HG02870 (cell line): ENCODE data around the gene SERPINB1.

Experiments used
- ATAC-seq: cut with Tn5 transposase; IDR thresholded peaks from one replicate; pipeline ENCODE4 v1.9.1; 2021; ENCODE audit warnings: mild to moderate bottlenecking, moderate library complexity; ENCODE audit not compliant: unreplicated experiment

Gene SERPINB1

DNA sequence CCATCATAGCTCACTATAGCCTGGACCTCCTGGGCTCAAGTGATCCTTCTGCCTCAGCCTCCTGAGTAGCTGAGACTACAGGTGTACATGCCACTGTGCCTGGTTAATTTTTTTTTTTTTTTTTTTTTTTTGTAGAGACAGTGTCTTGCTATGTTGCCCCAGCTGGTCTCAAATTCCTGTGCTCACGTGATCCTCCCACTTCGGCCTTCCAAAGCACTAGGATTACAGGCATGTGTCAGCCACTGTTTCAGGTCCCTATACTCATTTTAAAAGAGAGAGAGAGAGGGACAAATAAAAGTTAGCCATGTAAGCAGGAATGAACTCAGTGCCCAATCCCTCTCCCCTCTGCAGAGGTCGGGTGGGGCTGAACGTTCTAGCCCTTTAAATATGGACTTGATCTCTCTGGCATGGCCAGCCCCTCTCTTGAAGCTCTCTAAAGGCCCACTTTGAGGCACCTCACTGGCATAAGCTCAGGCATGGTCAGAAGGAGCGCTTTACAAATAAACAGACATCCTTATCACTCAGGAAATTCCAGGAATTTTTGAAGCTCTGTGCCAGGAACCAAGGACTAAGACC, 9.0 kb upstream of the SERPINB1 start:
- ATAC-seq, result no peak

DNA sequence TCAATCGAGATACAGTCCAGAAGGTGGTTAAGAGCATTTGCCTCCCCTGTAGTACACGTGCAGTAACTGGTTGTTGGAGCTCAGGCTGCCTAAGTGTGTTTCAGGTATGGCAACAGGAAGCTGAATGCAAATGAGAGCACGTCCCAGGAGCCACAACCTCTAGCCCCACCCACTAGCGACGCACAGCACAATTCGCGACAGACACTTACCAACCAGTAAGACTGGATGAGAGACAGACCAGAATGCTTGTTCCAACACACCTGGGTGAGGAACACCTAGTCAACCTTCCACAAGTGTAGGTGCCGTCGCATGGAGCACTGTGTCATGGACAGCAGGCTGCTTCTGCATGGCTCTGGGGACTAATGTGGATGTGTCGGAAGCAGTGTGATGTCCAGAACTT, 7.2 kb upstream of the SERPINB1 start:
- ATAC-seq, result no peak

DNA sequence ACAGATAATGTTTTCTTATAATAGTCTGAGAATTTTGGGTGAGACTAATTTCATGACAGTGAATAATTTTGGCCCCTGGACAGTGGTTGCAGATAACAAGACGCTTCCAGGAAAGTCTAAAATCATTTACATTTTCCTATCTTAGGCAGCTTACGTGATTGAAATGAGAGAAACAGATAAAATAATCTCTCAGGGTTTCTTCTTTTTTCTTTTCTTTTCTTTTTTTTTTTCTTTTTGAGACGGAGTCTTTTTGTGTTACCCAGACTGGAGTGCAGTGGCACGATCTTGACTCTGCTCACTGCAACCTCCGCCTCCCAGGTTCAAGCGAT, 4.2 kb upstream of the SERPINB1 start:
- ATAC-seq, result no peak

DNA sequence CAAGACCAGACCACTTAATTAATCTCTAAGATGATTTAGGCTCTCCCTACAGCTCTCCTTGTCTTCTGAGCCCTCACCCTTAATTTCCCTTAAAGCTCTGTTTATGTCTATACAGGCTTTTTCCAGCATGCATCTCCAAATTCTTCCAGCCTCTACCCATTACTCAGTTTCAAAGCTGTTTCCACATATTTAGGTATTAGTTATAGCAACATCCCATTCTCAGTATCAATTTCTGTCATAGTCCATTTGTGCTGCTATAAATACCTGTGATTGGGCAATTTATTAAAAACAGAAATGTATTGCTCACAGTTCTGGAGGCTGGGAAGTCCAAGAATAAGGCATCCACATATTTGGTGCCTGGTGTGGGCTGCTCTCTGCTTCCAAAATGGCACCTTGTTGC, 2.3 kb upstream of the SERPINB1 start:
- no peak for ATAC-seq

DNA sequence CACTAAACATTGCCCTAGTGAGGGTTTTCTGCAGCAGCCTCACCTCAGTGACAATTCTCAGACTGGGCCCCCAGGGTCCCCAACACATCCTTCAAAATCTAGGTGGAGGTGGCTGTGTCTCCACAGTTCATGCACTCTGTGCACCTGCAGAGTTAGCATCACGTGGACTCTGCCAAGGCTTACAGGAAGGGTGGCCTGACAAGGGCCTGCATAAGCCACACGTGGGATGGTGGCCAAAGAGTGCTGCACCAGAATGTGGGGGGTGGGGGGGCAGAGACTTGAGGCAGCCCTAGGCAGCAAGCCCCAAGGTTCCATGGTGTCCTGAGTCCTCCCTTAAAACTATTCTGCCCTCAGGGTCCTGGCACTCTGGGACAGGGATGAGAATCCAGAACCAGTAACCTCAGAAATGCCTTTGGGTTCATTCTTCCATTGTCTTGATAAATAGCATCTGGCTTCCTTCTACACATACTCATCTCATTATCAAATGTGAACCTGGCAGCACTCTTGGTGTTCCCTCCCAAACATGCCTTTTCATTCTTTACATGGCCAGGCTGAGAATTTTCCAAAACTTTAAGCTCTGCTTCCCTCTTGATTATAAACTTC, 1.6 kb upstream of the SERPINB1 start:
- ATAC-seq, result no peak

DNA sequence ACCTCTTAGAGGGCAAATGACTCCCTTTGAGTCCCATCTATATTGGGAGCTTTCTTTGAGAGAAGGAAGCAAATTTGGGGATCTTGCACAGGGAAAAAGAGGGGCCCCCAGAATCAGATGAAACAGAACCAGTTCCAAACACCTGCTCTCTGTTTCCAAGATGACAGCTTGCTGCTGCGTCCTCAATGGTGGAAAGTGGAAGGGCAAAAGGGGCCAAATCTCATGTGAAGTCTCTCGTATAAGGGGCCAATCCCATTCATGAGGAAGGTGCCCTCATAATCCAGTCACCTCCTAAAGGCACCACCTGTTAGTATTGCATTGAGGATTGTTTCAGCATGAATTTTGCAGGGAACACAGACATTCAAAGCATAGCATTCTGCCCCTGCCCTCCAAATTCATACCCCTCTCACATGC, 483 bp upstream of the SERPINB1 start:
- ATAC-seq, result no peak

DNA sequence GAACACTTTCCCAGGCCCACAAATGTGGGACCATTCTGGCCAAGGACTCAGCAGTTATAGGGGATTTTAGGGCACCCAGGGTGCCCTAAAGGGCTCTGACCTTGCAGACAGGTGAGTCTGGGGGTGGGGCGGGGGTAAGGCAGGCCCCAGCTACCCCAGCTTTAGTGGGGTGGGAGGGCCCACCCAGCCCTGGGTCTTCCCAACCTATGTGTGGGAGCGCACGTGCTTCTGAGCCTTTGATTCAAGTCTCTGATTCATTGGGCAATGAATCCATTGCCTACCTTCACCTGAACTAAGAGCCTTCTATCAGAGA, 958 bp downstream of the SERPINB1 start:
- ATAC-seq, result no peak

DNA sequence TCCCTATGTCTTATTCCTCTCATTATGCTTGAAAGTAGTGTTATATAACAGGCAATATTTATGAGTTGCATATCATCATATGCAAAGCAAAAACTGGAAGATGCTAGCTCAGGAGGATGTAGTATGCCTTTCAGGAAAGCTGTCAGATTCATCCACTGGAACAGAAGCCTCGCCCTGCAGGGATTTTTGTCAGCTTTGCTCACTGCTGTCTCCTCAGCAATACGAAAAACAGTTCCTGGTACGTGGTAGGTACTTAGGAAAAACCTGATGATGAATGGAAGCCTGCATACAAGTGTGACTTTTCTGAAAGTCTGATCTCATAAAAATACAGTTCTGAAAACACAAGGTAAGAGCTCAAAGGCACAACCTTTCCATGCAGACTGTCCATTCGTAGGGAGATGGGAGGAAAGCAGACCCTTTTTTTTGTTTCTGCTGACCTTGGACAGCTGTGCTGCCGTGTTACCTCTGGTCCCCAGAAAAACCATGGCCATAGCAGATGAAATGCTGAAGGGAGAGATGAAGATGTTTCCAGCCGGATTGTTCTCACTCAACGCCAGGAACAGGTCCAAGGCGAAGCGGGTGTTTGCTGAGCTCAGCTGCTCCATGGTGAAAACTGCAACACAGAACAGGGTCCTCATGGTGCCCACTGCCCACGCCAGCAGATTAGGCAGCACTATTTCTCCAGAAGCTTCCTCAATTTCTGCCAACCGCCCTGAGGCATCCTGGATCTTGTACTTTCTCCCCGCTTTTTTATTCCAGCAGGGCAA, 1.5 kb downstream of the SERPINB1 start:
- no peak for ATAC-seq

DNA sequence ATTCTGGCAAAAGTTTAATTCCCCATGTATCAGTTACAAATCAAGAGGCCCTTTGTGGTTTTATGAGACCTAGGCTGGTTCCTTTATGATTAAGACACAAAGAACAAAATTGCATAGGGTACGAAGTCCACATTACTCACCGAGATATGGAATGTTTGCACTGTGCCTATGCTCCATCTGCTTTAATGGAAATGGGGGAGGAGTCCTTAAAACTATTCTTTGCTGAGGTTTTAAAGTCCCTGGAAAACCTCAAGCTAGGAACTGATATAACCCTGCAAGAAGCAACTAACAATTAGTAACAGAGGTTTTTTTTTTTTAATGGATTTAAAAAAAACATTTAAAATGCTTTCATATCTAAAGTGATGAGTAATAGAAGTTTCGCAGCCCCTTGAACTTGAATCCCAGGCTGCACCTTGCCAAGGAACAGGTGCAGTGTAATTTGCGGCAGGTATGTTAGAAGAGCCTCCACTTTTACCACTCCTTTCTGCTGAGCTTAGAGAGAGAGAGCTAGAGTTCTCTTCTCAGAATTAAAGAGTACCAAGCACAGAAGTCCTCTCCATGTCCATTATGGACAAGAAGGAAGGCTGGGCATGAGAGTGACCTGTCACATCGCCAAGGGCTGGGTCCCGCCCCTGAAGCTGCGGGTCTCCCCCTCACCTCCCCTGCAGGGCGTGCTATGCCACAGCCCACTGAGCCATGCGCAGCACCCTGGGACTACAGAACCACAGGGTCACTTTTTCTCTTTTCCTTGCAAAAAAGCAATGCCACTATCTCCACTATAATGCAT, 2.3 kb downstream of the SERPINB1 start:
- ATAC-seq, result no peak

DNA sequence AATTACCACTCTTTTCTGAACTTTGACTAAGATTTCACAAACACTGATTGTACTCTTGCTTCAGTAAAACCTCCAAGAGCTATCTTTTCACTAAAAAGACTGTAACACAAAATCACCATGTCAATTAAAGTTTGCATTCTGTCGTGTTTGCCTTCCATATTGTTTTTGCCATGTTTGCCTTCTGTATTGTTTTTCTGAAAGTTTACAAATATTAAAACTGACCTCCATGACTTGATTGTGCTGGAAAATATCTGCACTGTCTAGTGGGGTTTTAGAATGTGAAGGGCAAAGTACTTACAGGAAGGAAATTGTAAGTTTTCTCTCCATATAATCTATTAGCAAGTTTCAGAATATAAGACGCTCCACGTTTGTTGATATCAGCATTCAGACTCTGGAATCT, 3.4 kb downstream of the SERPINB1 start:
- no peak for ATAC-seq

DNA sequence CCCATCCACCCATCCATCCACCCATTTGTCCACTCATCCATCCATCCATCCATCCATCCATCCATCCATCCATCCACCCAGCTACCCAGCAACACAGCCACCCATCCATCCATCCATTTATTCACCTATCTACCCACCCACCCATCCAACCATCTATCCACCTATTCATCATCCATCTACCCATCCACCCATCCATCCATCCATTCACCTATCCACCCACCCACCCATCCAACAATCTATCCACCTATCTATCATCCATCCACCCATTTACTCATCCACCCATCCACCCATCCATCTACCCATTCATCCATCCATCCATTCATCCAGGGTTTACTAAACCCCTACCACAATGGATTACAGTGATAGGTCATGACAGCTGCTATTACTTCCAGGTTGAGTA, 7.4 kb downstream of the SERPINB1 start:
- ATAC-seq, result no peak

DNA sequence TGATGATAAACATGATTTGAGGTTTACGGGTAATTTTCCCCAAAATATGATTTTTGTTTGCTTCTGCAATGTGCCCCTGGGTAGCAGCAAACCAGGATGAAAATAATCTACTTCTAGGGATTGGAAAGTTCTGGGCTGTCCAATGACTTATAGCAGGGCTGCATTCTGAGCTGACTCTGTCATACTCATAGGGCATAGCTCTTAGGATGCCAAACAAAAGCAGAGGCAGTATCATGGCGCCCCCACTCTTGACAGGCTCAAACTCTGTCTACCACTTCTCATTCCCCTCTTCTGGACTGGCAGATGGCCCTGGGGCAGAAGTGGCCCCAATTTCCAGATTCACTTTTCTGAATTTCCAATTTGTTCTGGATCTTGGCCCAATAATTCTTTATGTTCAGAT, 10.3 kb downstream of the SERPINB1 start:
- no peak for ATAC-seq

DNA sequence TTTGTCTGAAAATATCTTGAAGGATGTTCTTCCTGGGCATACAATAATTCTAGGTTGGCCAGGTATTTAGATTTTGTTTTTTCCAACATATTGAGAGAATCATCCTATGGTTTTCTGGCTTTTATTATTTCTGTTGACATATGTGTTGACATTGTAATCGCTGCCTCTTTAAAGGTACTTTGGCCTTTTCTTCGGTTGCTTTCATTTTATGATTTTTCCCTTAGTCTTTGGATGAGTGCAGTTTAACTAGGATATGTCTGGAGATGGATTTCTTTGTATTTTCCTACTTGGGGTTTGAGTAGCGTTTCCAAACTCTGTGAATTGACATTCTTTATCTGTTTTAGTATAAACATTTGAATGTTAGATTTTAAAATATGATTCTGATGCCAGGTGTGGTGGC, 11.5 kb downstream of the SERPINB1 start:
- ATAC-seq, result no peak

DNA sequence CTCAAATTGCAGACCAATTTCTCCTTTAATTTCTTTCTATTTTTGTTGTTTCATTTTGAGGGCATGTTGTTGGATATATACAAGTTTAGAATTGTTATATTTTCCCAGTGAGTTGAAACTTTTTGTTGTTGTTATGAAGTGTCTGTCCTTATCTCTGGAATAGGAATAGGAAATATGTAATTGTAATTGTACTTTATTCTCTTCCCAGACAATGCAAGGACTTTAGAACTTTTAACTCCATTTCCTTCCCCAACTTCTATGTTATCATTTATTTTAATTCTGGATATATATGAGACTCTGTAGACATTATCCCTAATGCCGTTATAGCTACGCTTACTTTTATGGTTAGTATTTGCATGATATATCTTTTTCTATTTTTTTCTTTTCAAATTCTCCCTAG, 12.4 kb downstream of the SERPINB1 start:
- ATAC-seq, result no peak

DNA sequence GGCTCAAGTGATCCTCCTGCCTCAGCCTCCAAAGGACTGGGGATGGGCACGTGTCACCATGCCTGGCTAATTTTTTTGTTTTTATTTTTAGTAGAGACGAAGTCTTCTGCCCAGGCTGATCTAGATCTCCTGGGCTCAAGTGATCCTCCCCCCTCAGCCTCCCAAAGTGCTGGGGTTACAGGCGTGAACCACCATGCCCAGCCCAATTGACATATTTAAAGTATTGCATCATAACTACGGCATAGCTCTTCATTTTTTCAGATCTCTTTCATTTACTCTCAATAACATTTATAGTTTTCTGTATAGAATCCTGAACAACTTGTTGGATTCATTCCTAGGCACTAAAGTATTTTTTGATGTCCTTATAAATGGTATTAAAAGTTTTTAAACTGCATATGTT, 13.0 kb downstream of the SERPINB1 start:
- no peak for ATAC-seq

DNA sequence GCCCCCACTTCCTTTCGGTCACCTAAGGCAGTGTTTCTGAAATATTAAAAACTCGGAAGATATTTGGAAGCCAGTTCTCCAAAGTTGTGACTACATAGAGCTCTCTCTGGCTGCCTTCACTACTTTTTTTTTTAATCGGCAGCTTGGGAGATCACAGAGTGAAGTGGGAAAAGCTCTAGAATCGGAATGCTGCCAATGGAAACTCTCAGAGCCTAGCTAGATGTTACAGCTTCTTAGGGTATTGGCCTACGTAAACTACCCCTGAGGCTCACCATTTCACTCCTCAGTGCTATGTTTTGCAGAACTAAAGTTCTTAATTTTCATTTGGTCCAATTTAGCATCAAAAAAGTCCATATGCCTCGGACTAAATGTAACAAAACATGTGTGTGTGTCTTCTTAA, 14.5 kb downstream of the SERPINB1 start:
- ATAC-seq, result no peak

DNA sequence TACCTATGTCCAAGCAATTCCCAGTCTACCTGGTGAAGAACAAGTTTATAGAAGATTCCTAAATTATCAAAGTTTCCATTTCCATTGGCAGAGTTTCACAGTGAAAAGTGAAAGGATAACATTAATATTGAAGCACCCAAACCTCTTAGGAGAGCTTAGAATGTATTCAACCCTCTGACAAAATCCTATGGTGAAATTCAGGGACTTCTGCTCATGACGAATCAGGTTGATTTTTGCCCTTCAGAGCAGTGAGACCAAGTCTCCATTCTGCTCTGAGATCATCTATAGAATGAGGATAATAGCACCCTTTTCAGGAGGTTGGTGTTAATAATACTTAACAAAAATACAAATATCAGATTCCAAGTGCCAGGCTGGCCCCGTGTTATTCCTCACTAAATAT, 15.5 kb downstream of the SERPINB1 start:
- no peak for ATAC-seq

DNA sequence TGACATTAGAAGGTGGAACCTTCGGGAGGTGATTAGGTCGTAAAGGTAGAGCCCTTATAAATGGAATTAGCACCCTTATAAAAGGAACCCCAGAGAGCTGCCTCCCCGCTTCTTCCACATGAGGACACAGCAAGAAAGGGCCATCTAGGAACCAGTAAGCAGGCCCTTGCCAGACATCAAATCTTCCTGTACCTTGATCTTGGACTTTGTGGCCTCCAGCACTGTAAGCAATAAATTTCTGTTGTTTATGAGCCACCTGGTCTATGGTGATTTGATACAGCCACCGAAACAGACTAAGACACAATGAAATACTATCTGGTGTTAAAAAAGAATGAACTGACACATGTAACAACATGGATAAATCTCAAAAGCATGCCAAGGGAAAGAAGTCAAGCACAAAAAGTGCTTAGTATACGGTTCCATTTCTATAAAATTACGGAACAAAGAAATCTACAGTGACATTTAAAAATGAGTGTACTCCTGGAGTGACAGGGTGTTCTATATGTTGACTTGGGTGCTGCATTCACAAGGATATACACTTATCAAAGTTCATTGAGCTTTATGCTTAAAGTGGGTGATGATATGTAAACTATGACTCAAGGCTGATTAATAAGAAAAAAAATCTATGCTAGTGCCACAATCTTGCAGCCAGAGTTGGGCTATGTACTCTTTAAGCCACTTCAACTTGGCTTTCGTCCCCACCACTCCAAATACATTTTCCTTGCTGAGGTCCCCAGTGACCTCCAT, 18.4 kb downstream of the SERPINB1 start:
- no peak for ATAC-seq

DNA sequence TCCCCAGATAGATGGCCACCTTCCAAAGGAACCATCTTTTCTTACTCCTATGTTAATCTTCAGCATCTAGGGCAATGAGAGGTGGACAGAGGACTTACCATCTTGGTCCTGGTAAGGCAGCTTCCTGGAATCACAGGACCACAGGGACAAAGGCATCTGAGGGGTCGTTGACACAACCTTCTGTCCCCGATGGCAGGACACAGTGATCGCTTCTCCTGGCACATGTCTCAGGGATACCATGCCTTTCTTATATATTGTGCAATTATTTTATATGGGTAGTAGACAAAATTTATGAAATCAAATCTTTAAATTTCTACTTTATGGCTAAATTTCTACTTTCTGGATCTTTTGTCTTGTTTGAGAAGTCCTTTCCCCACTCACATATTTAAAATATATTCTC, 20.1 kb downstream of the SERPINB1 start:
- ATAC-seq, result no peak

DNA sequence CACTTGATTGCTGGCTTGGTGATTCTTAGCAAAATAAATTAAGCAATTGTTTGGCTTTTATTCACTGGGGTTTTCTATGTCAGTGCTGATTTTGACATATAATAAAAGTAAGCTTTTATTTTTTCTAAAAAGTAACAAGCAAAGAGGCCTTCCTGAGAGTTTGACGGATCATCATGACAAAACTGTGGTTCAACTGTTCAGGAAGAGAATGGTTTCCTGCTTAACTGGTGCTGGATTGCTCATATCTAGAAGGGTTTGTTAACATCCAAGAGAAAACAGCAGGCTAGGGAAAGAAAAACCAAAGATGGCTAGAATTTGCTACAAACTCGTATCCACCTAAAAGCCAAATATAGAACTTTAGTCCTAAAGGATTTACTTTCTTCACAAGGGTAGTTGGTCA, 21.2 kb downstream of the SERPINB1 start:
- no peak for ATAC-seq

DNA sequence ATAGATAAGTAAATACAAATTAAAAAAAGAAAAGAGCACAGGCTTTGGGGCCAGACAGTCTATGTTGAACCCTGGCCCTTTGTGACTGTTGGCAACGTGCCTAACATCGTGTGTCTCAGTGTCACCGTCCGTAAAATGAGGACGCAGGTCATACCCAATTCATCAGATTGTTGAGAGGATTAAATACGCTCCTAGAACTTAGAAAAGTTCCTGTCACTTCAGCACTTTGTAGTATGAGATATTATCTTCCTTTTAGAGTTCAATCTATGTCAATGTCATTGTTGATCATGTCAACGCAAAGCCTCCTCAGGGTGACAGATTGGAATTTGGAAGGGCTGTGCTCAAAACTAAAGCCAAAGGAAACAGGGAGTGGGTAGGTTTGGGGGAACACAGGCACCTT, 21.7 kb downstream of the SERPINB1 start:
- ATAC-seq, result no peak
